Lung (tissue), 12 donors: Measurements from ENCODE around the gene HNRNPDL. TPM values are rescaled to one million over a fixed set of nuclear protein-coding genes. Genes with fewer than 3 reads are reported as not detected.
A peak's percentile ranks its signal among the peaks of the same experiment; 100 is the strongest.
"Not testable (repeated sequence)": the region's sequence is repeated elsewhere in the genome, so short reads cannot be mapped to it uniquely, and the experiment has no call there.

Source experiments
- ATAC-seq: fragments of 200-7000 bp; cut with Tn5 transposase; one replicate; pipeline ENCODE4 v1.9.1; 2020; ENCODE audit warnings: moderate number of reproducible peaks; ENCODE audit not compliant: insufficient read depth, low FRiP score
- DNase-seq, 3 donors: peaks; one replicate each; pipeline ENCODE4 v3.0.0-alpha.2; 2013 to 2017
- H3K27ac ChIP-seq, 2 donors: one replicate each; pipeline ENCODE4 v1.5.1; 2013; ENCODE audit warnings: mild to moderate bottlenecking in 2 of 2, moderate library complexity in 2 of 2, control low read depth in 1 of 2, inconsistent platforms in 1 of 2, low read depth in 1 of 2, low read length in 1 of 2
- H3K27me3 ChIP-seq, 3 donors: one replicate each; pipeline ENCODE4 v1.5.1; 2013; ENCODE audit warnings: low read length in 2 of 3; ENCODE audit not compliant: control insufficient read depth in 3 of 3, insufficient read depth in 3 of 3
- H3K36me3 ChIP-seq, 4 donors: one replicate each; pipeline ENCODE4 v1.5.1; 2013; ENCODE audit warnings: low read length in 4 of 4, mild to moderate bottlenecking in 1 of 4, moderate library complexity in 1 of 4; ENCODE audit not compliant: control insufficient read depth in 4 of 4, insufficient read depth in 4 of 4
- H3K4me1 ChIP-seq, 5 donors: one replicate each; pipeline ENCODE4 v1.5.1; 2013; ENCODE audit warnings: low read length in 5 of 5, mild to moderate bottlenecking in 2 of 5, moderate library complexity in 1 of 5; ENCODE audit not compliant: control insufficient read depth in 5 of 5, insufficient read depth in 5 of 5
- H3K4me3 ChIP-seq: one replicate; pipeline ENCODE4 v1.5.1; 2013; ENCODE audit warnings: mild to moderate bottlenecking, control low read depth, moderate library complexity
- H3K9ac ChIP-seq, 2 donors: one replicate each; pipeline ENCODE4 v1.5.1; 2013; ENCODE audit warnings: low read length in 2 of 2, control low read depth in 1 of 2; ENCODE audit not compliant: insufficient read depth in 1 of 2
- H3K9me3 ChIP-seq, 4 donors: one replicate each; pipeline ENCODE4 v1.5.1; 2013; ENCODE audit warnings: low read length in 3 of 4, mild to moderate bottlenecking in 1 of 4, moderate library complexity in 1 of 4; ENCODE audit not compliant: control insufficient read depth in 4 of 4, insufficient read depth in 3 of 4
- WGBS, 2 donors: extraction: QIAGEN DNeasy Blood & Tissue Kit; methylation state at CpG; one replicate each; pipeline ENCODE4 v1.1.7; 2013; 5-methylcytosine and 5-hydroxymethylcytosine counted together
- polyA plus RNA-seq, 2 donors: library from polyadenylated mRNA; stranded (reverse); fragments of 200-250 nt; gene quantifications; one replicate each; pipeline ENCODE4 v1.2.1, GENCODE V29; 2013
- total RNA-seq, 2 donors: library from RNA; depleted of rRNA in 1 of 2; stranded (reverse); fragments of >200 nt in 1 of 2; gene quantifications; one replicate each; pipeline ENCODE4 v1.2.1, GENCODE V29; 2014 to 2021
- TF ChIP-seq, protein P1 (sequence below): IDR thresholded peaks from 2 replicates; pipeline ENCODE4 v1.5.1; 2012; ENCODE audit warnings: mild to moderate bottlenecking; ENCODE audit errors: control extremely low read depth, extremely low read depth
- donor health status: control.
- donor health status: control.
- donor health status: Bipolar disorder and iron deficiency.
- donor health status: healthy.
- donor health status: DM: yes; HTN: yes; CAD: no.

The HNRNPDL gene
- total and polyA plus RNA-seq, 4 donors, result 228 to 269 (median 261) TPM

DNA sequence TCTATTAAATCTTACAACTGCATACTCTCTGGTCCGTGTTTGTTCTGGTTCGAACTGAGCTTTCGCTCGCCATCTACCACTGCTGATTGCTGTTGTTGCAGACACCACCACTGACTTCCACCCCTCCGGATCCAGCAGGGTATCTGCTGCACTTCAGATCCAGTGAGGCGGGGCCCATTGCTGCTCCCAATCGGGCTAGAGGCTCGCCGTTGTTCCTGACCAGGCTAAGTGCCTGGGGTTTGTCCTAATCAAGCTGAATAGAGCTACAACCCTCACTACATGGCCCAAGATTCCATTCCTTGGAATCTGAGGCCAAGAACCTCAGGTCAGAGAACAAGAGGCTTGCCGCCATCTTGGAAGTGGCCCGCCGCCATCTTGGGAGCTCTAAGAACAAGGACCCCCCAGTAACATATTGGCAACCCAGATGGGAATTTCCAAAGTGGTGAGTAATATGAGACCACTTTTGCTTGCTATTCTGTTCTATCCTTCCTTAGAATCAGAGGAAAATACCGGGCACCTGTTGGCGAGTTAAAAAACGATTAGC is 43.4 kb upstream of the HNRNPDL start:
- H3K36me3 ChIP-seq, result no peaks in the 10 kb centered on the region
- TF ChIP-seq, protein P1, sequence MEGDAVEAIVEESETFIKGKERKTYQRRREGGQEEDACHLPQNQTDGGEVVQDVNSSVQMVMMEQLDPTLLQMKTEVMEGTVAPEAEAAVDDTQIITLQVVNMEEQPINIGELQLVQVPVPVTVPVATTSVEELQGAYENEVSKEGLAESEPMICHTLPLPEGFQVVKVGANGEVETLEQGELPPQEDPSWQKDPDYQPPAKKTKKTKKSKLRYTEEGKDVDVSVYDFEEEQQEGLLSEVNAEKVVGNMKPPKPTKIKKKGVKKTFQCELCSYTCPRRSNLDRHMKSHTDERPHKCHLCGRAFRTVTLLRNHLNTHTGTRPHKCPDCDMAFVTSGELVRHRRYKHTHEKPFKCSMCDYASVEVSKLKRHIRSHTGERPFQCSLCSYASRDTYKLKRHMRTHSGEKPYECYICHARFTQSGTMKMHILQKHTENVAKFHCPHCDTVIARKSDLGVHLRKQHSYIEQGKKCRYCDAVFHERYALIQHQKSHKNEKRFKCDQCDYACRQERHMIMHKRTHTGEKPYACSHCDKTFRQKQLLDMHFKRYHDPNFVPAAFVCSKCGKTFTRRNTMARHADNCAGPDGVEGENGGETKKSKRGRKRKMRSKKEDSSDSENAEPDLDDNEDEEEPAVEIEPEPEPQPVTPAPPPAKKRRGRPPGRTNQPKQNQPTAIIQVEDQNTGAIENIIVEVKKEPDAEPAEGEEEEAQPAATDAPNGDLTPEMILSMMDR, result no peak
- no peak overlapping the region for H3K9ac ChIP-seq

DNA sequence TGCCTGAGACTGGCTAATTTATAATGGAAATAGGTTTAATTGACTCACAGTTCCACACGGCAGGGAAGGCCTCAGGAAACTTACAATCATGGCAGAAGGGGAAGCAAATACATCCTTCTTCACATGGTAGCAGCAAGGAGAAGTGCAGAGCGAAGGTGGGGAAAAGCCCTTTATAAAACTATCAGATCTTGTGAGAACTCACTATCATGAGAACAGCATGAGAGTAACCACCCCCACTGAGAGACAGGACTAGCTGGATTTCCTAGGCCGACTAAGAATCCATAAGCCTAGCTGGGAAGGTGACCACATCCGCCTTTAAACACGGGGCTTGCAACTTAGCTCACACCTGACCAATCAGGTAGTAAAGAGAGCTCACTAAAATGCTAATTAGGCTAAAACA is 42.8 kb upstream of the HNRNPDL start:
- H3K4me3 ChIP-seq, H3K27ac ChIP-seq, H3K9ac ChIP-seq, H3K9me3 ChIP-seq, H3K36me3 ChIP-seq, H3K27me3 ChIP-seq, H3K4me1 ChIP-seq, DNase-seq, ATAC-seq: not testable (repeated sequence)
- WGBS, 2 donors, result 58 to 69% methylated on average over 5 of the region's 5 CpGs

More for the DNA sequence above, 43.4 kb upstream of the HNRNPDL start:
- ATAC-seq, result no peak
- H3K9me3 ChIP-seq, result no peaks in the 10 kb centered on the region
- H3K27me3 ChIP-seq, result no peaks in the 10 kb centered on the region
- H3K4me1 ChIP-seq, result peaks cover 0 to 5% (median 0%) of the 10 kb centered on the region in 5 donors
- no peak for DNase-seq
- 97% methylated on average over 15 of the region's 15 CpGs for WGBS, 2 donors
- H3K27ac ChIP-seq, result no peak overlapping the region
- H3K4me3 ChIP-seq, result no peak overlapping the region

DNA sequence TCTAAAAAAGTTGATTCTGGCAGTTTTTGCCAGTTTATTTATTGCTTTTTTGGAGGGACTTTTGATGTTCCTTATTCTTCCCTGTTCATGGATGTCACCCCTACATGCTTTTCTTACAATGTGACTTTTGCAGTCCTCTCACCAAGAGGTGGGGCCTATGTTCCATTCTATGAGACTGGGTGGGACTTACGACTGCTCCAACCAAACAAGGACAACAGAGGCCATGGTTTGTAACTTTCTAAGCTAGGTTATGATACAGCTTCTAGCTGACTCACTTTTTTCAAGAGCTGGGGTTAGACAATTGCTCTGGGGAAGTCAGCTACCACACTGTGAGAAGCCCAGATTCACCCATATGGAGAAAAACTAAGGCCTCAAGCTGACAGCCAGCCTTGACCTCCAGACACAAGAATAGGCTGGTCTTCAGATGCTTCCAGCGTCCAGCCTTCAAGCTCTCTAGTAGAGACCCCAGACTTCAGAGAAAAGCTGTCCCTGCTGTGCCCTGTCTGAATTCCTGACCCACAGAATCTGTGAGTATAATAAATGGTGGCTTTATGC is 39.6 kb upstream of the HNRNPDL start:
- DNase-seq, result peak in 2 of 3 donors; percentile 51 to 61
- Histone ChIP-seq H3K9ac (no peak overlapping the region), H3K36me3 (no peaks in the 10 kb centered on the region), H3K27ac (no peak overlapping the region), H3K4me1 (peaks cover 0 to 5% (median 0%) of the 10 kb centered on the region in 5 donors), H3K27me3 (no peaks in the 10 kb centered on the region), H3K9me3 (no peaks in the 10 kb centered on the region), H3K4me3 (no peak overlapping the region)
- ATAC-seq, result no peak
- TF ChIP-seq, protein P1, result no peak
- WGBS, 2 donors, result 80 to 86% methylated on average over 2 of the region's 2 CpGs

DNA sequence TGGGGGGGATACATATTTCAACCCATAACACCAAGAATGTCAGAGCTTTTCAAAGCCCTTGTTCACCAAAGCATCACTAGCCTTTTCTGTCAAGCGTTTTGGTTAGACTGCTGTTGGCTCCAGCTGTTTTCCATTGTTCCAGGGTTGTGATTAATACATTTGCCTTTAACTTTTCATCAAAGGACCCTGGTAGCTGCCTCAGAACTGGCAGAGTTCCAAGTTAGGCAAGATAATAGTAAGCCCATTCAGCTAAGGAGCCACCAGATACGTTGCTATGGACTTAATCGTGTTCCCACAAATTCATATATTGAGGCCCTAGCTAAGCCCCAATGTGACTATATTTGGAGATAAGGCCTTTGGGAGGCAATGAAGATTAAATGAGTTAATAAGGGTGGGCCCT is 37.2 kb upstream of the HNRNPDL start:
- Histone ChIP-seq H3K36me3 (peaks cover 0 to 1% (median 0%) of the 10 kb centered on the region in 4 donors), H3K4me3 (no peak overlapping the region), H3K9me3 (no peaks in the 10 kb centered on the region), H3K27ac (no peak overlapping the region), H3K9ac (no peak overlapping the region), H3K27me3 (no peaks in the 10 kb centered on the region), H3K4me1 (peaks cover 0 to 5% (median 2%) of the 10 kb centered on the region in 5 donors)
- DNase-seq (no peak), ATAC-seq (no peak)
- 53 to 62% methylated on average over 3 of the region's 3 CpGs for WGBS, 2 donors
- TF ChIP-seq, protein P1, result no peak
